Epithelial cell of esophagus (primary cell): Measurements from ENCODE around the gene NPFFR1.

Experiments used
- DNase-seq: peaks from one replicate; pipeline ENCODE4 v3.0.0; 2010; ENCODE audit warnings: low read depth
- H3K4me3 ChIP-seq: 2 replicates; pipeline ENCODE4 v1.5.1; 2011; ENCODE audit warnings: mild to moderate bottlenecking, low read length, control low read depth
- TF ChIP-seq, protein P1 (sequence below): IDR thresholded peaks from 2 replicates; pipeline ENCODE4 v1.5.1; 2011; ENCODE audit warnings: low read depth, mild to moderate bottlenecking, low read length, control low read depth, inconsistent platforms; ENCODE audit not compliant: insufficient read depth; ENCODE audit errors: missing control alignments

The NPFFR1 gene

DNA sequence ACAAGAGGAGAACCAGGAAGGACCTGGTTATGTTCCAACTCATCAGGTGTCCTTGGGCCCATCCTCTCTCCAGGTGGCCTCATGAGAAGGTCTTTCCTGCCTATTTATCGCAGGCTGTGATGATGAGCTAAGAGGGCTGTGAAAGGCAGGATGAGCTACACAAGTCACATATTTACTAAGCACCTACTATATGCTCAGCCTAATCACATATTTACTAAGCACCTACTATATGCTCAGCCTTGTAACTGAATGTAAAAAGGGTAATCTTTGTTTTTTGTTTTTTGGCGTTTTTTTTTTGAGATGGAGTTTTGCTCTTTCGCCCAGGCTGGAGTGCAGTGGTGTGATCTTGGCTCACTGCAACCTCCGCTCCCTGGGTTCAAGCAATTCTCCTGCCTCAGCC, 44.2 kb upstream of the NPFFR1 start:
- no peak overlapping the region for H3K4me3 ChIP-seq
- TF ChIP-seq, protein P1, sequence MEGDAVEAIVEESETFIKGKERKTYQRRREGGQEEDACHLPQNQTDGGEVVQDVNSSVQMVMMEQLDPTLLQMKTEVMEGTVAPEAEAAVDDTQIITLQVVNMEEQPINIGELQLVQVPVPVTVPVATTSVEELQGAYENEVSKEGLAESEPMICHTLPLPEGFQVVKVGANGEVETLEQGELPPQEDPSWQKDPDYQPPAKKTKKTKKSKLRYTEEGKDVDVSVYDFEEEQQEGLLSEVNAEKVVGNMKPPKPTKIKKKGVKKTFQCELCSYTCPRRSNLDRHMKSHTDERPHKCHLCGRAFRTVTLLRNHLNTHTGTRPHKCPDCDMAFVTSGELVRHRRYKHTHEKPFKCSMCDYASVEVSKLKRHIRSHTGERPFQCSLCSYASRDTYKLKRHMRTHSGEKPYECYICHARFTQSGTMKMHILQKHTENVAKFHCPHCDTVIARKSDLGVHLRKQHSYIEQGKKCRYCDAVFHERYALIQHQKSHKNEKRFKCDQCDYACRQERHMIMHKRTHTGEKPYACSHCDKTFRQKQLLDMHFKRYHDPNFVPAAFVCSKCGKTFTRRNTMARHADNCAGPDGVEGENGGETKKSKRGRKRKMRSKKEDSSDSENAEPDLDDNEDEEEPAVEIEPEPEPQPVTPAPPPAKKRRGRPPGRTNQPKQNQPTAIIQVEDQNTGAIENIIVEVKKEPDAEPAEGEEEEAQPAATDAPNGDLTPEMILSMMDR = no peak
- DNase-seq = no peak

DNA sequence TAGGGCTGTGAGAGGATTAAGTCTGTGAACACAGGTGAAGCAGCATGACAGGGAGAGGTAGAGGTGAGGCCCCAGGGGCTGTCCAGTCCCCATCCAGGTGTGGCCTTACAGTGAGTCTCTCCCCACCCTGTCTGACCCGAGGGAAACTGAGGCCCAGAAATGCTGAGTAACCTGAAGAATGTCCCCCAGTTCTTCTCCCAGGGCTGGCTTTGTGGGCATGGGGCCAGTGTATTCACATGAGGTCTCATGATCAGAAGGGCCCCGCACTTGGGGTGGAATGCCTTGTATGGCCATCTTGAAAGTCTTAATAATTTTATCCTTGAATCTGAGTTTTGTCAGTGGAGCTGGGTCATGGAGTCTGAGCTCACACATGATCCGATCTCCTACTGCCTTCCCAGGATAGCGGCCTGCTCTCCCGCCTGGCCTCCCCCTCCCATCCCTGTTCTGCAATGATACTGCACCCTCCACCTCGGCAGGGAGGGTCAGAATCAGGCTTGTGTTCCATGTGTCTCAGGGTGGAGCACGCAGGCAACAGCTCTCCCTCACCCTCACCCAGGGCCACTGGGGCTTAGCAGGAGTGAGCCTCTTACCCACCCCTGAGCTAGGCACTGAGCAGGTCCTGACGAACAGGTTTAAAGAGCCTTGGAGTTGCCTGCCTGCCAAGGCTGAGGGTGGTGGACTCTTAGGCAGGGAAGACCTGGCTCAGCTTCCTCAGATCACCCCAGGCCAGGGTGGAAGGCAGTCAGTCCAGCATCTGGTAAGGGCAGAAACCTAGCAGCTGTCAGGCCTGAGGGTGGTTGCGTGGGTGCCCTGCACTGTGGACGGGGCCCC, 41.4 kb upstream of the NPFFR1 start:
- H3K4me3 ChIP-seq = no peak overlapping the region
- TF ChIP-seq, protein P1 = no peak
- DNase-seq = peak; percentile 18

DNA sequence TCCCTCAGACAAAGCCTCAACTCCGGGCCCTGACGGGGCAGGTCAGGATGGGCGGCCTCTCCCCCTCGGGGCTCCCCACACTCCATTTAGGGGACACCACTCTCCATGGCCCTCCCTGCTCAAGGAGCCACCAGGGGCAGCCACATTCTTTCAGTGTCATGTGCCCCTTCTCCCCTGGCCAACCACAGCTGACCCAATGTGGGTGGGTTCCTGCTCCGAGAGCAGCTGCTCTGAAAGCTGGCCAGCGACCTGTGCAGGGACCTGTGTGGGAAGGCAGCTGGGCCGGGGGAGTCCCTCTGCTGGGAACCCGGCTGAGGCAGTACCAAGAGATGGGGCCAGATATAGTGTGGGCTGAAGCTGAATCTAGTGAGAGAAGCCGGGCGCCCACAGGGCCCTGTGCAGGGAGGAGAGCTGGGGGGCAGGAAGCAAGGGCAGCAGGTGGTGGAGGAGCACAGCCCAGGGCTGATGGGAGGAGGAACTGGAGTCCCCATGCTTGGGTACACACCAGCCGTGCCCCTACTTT, 40.6 kb upstream of the NPFFR1 start:
- no peak for DNase-seq
- TF ChIP-seq, protein P1 = no peak
- no peak overlapping the region for H3K4me3 ChIP-seq

DNA sequence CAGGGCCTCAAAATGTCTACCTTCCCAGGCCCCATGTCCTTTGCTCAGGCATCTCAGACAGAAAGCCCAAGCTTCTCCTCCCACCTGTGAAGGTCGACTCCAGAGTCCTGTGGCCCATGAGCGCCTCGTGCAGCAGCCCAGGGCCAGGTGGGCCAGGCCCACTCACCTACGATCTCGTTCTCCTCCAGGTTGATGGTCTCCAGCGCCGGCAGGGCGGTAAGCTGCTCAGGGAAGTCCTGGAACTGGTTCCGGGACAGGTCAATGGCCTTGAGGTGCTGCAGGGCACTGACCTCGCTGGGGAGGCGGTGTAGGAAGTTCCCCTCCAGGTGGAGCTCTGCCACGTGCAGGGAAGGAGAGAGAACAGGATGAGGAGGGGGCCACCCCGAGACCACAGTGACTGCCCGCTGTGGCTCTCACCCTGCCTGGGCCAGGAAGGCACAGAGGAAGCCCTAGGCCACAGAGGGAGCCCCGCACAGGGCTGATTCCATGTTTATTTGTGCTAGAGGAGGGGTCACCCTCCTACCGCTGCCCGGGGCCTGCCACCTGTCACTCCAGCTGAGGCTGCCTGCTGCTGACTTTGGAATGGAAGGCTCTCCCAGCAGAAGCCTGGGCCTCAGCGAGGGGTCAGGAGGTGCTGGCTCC, 40.0 kb upstream of the NPFFR1 start:
- no peak for DNase-seq
- TF ChIP-seq, protein P1 = no peak
- H3K4me3 ChIP-seq = no peak overlapping the region

DNA sequence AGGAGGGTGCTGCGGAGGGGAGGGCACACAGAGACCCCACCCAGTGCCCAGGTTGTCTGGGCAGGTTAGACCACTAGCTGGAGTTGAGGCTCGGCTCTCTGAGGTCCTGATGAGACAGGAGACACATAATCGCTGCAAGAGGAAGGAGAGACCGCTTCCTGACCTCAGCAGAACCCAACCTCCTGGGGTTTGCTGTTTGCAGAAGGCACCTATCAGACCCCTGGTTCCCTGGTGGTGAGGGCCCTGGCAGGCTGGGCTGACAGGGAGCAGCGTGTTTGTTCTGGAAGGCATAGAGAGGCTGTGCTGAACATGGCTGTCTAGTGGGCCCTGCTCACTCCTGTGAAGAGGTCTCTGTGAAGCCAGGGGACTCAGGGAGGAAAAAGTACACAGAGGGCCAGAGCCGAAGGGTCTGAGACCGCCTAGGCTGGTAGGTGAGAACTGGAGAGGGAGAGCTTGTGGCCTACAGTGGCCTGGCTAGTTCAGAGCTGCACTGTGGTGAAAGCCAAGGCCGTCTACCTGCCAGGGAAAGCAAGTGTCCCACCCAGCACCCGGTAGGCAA, 39.4 kb upstream of the NPFFR1 start:
- no peak for DNase-seq
- no peak overlapping the region for H3K4me3 ChIP-seq
- TF ChIP-seq, protein P1 = no peak

GRCh38 chr10:70321897-70322890, 38.4 kb upstream of the NPFFR1 start:
- no peak overlapping the region for H3K4me3 ChIP-seq
- DNase-seq = no peak
- TF ChIP-seq, protein P1 = no peak
